NCI-H82 treated with DMSO at 0.1 percent for 48 hours (cell line): ENCODE results near the gene GALNT9.
"Not testable (repeated sequence)": the region's sequence is repeated elsewhere in the genome, so short reads cannot be mapped to it uniquely, and the experiment has no call there.

Experiments
- DNase-seq: peaks from one replicate; lab custom pipeline; 2025; ENCODE audit not compliant: unreplicated experiment; lab: John Stamatoyannopoulos, UW

The GALNT9 gene

GRCh38 chr12:132237772-132238487 is 91.5 kb downstream of the GALNT9 start:
- no peak for DNase-seq

- no peak for DNase-seq
These were observed 92.2 kb downstream of the GALNT9 start for GRCh38 chr12:132236930-132237771.

- DNase-seq: no peak
These were observed 93.1 kb downstream of the GALNT9 start for GRCh38 chr12:132236129-132236929.

- no peak for DNase-seq
These were observed 94.1 kb downstream of the GALNT9 start for GRCh38 chr12:132235116-132235820.

GRCh38 chr12:132230381-132230780 is 99.0 kb downstream of the GALNT9 start:
- no peak for DNase-seq

GRCh38 chr12:132229926-132230325 is 99.5 kb downstream of the GALNT9 start:
- no peak for DNase-seq

GRCh38 chr12:132229193-132229760 is 100.1 kb downstream of the GALNT9 start:
- no peak for DNase-seq

- no peak for DNase-seq
These were observed 100.8 kb downstream of the GALNT9 start for GRCh38 chr12:132228476-132229192.

GRCh38 chr12:132227782-132228475 is 101.5 kb downstream of the GALNT9 start:
- no peak for DNase-seq

- DNase-seq: no peak
These were observed 102.3 kb downstream of the GALNT9 start for GRCh38 chr12:132227118-132227517.

- no peak for DNase-seq
These were observed 102.8 kb downstream of the GALNT9 start for GRCh38 chr12:132226604-132227003.

GRCh38 chr12:132225214-132225613 is 104.2 kb downstream of the GALNT9 start:
- no peak for DNase-seq

GRCh38 chr12:132224484-132224883 is 104.9 kb downstream of the GALNT9 start:
- no peak for DNase-seq

GRCh38 chr12:132222808-132223173 is 106.6 kb downstream of the GALNT9 start:
- DNase-seq: no peak

GRCh38 chr12:132222096-132222807 is 107.1 kb downstream of the GALNT9 start:
- DNase-seq: no peak

GRCh38 chr12:132219761-132220160 is 109.6 kb downstream of the GALNT9 start:
- DNase-seq: not testable (repeated sequence)

GRCh38 chr12:132219323-132219722 is 110.1 kb downstream of the GALNT9 start:
- DNase-seq: no peak

GRCh38 chr12:132218915-132219314 is 110.5 kb downstream of the GALNT9 start:
- DNase-seq: peak; percentile 39

GRCh38 chr12:132218527-132218875 is 110.9 kb downstream of the GALNT9 start:
- no peak for DNase-seq
